Midbrain (tissue), 1 donor: ENCODE data around the gene UBQLN1.
"Not testable (repeated sequence)": the region's sequence is repeated elsewhere in the genome, so short reads cannot be mapped to it uniquely, and the experiment has no call there.

Experiments used
- DNase-seq: peaks from one replicate; lab custom pipeline; 2025; lab: John Stamatoyannopoulos, UW

UBQLN1 gene

GRCh38 chr9:83707768-83708514, at the start of gene UBQLN1:
Gene UBQLN1 (minus strand): TSS chr9:83707958. CDS start chr9:83707679, 279 bp downstream.
- DNase-seq = peak; percentile 95

- no peak for DNase-seq
Measured at GRCh38 chr9:83754383-83754977, 46.7 kb upstream of the UBQLN1 start.

GRCh38 chr9:83749706-83750105, 41.9 kb upstream of the UBQLN1 start:
- DNase-seq = no peak

GRCh38 chr9:83744206-83744605, 36.4 kb upstream of the UBQLN1 start:
- no peak for DNase-seq

- DNase-seq = no peak
Measured at GRCh38 chr9:83733739-83734138, 26.0 kb upstream of the UBQLN1 start.

GRCh38 chr9:83728591-83729368, 21.0 kb upstream of the UBQLN1 start:
- not testable (repeated sequence) for DNase-seq

- no peak for DNase-seq
Measured at GRCh38 chr9:83724436-83724835, 16.7 kb upstream of the UBQLN1 start.

- DNase-seq = no peak
Measured at GRCh38 chr9:83722726-83723495, 15.2 kb upstream of the UBQLN1 start.

- no peak for DNase-seq
Measured at GRCh38 chr9:83721509-83721908, 13.8 kb upstream of the UBQLN1 start.

- no peak for DNase-seq
Measured at GRCh38 chr9:83715794-83716193, 8.0 kb upstream of the UBQLN1 start.

- no peak for DNase-seq
Measured at GRCh38 chr9:83715221-83715620, 7.5 kb upstream of the UBQLN1 start.

- no peak for DNase-seq
Measured at GRCh38 chr9:83714329-83714728, 6.6 kb upstream of the UBQLN1 start.

- DNase-seq = peak; percentile 70
Measured at GRCh38 chr9:83708515-83709158, 879 bp upstream of the UBQLN1 start.

GRCh38 chr9:83707518-83707767, 315 bp downstream of the UBQLN1 start:
- DNase-seq = no peak

- no peak for DNase-seq
Measured at GRCh38 chr9:83706676-83707517, 861 bp downstream of the UBQLN1 start.

GRCh38 chr9:83705219-83705651, 2.5 kb downstream of the UBQLN1 start:
- DNase-seq = not testable (repeated sequence)

GRCh38 chr9:83701769-83702168, 6.0 kb downstream of the UBQLN1 start:
- no peak for DNase-seq

GRCh38 chr9:83701286-83701685, 6.5 kb downstream of the UBQLN1 start:
- no peak for DNase-seq

- DNase-seq = no peak
Measured at GRCh38 chr9:83699615-83700014, 8.1 kb downstream of the UBQLN1 start.

- no peak for DNase-seq
Measured at GRCh38 chr9:83698976-83699585, 8.7 kb downstream of the UBQLN1 start.
